GM18498 (cell line): ENCODE data around the gene CXorf58.

Experiments
- ATAC-seq: cut with Tn5 transposase; IDR thresholded peaks from one replicate; pipeline ENCODE4 v1.9.1; 2021; ENCODE audit warnings: mild to moderate bottlenecking, moderate library complexity; ENCODE audit not compliant: unreplicated experiment

Gene CXorf58

DNA sequence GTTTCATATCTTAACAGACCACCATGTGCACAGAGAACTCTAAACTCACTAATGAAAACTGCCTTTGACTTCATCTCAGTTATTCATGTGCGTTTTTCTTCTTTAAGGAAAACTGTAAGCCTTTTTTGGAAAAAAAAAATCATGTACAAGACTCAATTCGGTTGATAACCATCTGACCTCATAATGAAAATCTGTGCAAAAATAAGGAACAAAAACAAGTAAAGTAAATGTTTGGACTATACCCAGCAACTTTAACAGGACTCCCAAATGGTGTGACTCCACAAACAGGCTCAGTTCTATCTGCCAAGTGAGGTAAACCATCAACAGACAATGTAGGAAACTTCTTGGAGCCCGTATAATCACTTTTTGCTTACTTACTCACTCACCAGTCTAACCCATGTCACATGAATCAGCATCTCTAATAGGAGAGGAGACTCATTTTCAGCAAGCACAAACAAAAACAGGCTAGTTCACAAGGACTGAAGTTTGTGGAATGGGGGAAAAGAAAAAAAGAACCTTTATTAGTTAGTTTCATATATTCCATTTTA, 9.3 kb upstream of the CXorf58 start:
- ATAC-seq, result no peak

DNA sequence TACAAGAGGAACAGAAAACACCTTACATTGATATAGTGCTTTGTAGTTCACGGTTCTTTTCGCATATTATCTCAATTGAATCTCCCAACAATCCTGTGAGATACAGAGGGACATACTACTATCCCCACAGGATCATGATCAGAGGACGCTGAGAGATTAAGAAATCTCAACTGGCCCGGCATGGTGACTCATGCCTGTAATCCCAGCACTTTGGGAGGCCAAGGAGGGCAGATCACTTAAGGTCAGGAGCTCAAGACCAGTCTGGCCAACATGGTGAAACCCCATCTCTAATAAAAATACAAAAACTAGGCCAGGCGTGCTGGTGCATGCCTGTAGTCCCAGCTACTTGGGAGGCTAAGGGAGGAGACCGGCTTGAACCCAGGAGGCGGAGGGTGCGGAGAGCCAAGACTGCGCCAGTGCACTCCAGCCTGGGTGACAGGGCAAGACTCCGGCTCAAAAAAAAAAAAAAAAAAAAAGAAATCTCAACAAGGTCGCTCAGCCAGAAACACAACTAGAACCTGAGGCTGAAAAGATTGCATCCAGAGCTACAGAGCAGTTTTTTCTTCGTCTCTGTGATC, 7.5 kb upstream of the CXorf58 start:
- ATAC-seq, result no peak

DNA sequence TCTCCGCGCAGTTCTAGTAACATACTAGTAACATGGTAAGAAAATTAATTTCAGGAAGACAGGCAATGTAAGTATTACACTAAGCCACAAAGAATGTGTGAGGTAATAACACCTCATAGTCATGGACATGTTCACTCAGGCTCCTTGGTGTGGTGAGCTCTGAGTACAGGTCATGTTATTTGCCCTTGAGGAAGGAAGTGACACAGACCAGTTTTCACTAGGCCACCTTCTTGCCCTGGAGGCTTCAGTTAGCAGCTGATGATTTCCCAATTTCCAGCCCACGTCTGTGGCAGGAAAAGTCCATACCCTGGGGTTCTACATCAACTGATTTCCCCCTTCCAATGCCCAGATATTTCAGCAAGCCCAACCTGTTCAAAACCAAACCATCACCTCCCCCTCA, 6.7 kb upstream of the CXorf58 start:
- ATAC-seq, result no peak

DNA sequence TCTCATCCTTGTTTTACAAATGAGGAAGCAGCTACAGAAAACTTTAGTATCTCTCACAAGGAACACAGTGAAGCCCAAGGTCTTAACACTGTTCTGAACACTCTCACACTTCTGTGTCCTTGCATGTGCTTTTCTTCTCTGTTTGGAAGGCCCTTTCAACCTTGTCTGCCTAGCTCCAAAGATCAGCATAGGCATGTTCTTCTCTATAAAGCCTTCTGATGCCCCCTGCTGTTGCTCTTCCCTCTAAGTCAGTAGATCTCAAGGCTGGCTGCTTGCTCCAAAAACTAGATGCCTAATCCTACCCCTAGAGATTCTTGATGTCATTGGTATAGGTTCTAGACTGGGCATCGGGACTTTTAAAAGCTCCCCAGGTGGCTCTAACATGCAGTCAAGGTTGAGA, 6.0 kb upstream of the CXorf58 start:
- ATAC-seq, result peak; percentile 66

DNA sequence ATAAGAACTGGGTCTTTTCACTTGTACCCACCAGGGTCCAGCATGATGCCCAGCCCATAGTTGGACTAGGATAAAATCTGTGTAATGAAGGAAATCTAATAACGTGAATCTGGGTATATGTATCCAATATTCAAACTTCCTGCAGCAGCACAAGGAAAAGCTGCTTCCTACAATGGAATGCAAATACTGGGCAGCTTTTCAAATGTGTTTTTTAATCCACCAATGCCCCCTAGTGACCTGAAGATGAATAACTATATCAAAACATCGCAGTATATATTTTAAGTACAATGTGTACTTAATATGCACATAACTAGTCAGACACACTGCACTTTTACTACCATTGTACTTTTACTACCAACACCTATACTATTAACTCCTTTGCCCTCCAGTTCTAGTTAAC, 5.4 kb upstream of the CXorf58 start:
- ATAC-seq, result no peak

DNA sequence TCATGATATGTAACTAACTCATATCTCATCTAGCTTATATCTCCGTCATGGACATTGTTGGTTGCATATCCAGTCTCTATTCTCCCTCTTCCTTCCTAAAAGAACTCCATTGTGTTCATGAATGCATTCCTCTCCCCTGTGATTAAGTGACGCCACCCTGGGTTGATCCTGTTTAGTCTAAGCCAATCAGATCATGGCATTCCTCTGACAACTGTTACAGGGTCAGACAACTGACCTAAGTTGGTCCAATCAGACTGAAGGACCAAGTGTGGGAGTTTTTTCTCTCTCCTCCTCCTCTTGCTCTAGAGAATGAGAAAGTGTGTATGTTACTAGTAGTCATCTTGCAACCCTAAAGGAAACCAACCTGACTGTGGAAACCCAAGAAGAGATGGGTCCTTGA, 3.7 kb upstream of the CXorf58 start:
- ATAC-seq, result no peak

DNA sequence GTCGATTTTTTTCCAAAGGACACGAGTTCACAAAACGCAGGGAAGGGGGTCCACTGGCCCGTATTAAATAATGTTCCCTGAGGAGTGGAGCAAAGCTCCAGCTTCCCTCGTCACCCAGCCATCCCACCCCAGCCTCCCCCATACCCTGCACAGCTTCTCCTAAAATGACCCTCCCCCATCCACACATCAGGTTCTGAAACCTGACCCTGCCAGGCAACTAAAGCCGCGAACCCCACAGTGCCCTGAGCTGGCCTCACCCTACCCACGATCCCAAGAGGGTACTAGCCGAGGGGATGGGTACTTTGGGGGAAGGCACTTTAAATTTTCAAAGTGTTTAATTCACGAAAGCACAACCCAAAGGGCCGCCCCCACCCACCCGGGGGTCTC, 702 bp upstream of the CXorf58 start:
- ATAC-seq, result peak; percentile 2

DNA sequence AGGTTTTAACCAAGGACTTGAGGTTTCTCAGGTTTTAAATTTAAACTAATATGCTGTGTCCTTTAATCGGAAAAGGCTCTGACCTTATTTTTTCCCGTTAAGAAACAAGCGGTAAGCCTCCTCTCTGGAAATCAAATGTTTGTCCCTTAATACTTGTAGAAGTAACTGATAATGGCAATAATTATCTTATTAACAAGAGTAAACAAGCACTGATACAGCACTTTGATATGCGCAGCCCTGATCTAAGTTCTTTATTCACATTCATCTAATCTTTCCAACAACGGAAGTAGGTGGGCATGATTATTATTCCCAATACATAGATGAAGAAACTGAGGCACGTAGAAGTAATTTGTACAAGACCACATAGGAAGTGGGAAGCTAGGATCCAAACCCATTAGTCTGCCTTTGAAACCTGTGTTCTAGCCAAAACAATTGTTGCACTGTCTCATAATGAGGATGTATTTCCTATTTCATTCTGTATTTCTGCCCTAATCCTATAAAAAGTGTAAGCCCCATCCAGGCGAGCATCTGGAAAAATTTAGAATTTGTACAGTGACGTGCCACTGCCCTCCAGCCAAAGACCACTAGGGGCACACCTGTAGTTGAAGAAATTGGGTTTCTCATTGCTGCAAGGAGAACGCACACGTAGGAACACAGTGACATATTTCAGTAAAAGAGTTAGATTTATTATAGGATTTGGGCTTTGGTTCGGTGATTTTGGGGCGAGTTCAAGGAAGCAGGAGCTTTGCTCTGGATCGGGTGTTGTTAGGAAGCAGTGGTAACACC, 606 bp downstream of the CXorf58 start:
- ATAC-seq, result no peak

DNA sequence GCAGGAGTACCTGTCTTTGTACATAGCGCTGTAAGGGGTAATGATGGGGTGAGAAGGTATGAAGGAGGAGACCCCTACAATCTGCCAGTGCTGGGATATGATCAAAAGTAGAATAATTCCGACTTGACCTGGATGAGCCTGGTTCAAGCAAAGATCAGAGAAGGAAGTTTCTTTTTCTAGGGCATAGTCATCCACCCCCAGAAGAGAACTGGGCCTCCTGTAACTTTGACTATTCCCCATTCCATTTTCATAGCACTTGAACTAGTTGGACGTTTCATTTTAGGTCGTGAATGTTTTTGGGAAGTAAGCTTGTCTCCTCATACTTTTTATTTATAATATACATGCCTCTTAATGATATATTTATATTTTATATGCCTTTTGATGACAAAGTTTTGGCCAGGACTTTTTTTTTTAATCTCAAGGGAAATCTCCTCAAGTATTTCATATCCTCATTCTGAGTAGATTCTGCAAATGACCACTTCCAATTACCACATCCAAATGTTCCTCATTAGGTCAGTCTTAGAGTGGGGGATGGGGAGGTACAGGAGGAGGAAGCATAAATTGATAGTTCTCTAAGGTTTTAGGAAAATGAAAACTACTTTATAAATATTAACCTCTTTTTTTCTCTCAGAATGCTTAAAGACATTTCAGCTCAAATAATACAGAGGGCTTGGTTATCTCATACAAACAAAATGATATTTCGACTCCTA, 3.5 kb downstream of the CXorf58 start:
- ATAC-seq, result no peak

DNA sequence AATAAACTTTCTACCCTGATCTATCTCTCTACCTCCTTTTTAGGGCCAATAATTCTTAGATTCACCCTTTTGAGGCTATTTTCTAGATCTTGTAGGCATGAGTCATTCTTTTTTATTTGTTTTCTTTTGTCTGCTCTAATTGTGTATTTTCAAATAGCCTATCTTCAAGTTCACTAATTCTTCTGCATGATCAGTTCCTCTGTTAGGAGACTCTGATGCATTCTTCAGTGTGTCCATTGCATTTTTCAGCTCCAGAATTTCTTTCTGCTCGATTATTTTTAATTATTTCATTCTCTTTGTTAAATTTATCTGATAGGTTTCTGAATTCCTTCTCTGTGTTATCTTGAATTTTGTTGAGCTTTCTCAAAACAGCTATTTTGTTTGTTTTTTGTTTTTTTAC, 11.3 kb downstream of the CXorf58 start:
- ATAC-seq, result no peak

DNA sequence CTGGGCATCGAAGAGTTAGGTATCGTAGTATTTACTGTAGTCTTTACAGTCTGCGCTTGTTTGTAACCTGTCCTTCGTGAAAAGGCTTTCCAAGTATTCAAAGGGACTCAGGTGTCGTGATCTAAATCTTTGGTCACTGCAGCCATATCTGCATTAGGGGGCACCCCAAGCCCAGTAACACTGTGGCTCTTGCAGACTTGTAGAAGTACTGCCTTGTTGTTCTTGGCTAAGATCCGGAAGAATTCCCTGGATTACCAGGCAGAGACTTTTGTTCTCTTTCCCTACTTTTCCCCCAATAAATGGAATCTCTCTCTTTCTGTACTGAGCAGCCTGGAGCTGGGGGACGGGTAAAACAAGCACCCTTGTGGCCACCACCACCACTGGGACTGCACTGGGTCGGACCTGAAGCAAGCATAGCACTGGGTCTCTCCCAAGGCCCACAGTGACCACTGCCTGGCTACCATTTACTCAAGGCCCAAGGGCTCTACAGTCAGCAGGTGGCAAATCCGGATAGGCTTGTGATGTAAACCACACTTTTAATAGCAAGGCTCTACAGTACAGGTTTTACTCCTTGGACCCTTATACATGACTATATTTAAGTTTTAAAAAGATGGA, 12.0 kb downstream of the CXorf58 start:
- ATAC-seq, result no peak

DNA sequence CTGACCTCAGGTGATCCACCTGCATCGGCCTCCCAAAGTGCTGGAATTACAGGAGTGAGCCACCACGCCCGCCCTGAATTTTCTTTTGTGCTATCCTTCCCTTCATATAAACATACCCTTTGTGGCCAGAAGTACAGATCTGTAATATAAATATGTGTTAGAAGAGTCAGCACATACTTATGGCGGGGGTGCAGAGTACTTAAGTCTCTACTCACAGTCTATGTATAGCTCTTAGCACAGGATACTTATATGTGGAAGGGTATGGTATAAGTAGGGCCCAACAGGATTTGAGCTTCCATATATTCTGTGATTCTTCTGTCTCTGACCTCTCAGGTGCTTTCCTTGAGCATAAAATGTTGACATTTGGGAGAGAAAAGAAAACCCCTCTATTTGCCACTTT, 18.2 kb downstream of the CXorf58 start:
- no peak for ATAC-seq

DNA sequence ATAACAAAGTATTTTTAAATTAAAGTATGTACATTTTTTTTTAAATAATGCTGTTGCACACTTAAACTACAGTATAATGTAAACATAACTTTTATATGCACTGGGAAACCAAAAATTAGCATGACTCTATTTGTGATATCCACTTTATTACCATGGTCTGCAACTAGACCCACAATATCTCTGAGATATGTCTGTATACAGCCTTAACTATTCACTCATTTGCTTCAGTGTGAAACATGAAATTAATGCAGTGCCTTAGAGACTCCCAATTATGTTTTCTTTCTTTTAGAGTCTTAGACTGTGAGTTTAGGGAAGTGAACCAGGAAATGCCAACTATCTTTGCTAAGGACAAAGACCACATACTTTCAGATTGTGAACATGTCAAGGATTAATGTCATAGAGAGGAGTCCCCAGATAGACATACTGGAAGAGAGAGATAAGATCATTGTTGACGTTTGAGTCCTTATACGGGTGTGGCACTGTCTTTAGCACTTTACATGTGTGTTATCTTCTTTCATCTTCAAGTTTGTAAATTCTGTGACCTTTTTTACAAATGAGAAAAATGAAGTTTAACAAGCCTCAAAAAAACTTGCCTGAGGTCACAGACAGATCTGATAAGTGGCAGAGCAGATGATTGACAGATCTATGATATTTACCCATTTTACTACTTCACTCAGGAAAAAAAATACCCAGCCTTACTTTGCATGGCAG, 23.2 kb downstream of the CXorf58 start:
- no peak for ATAC-seq

DNA sequence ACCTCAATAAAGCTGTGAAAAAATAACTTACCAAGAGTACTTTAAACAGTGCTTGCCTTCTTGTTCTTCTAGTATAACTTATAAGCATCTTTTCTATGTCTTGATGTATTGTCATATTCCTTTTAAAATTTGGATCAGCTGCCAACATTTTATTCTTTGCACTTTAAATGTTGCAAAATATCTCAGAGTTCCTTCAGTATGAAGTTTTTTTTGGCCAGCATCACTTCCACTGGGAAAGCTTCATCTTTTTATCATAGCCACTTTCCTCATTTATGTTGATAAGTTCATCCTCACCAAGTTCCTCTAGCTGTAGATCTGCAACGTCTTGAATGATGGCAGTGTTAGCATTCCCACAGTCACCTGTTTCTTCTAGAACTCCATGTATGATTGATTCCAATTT, 24.2 kb downstream of the CXorf58 start:
- ATAC-seq, result no peak

DNA sequence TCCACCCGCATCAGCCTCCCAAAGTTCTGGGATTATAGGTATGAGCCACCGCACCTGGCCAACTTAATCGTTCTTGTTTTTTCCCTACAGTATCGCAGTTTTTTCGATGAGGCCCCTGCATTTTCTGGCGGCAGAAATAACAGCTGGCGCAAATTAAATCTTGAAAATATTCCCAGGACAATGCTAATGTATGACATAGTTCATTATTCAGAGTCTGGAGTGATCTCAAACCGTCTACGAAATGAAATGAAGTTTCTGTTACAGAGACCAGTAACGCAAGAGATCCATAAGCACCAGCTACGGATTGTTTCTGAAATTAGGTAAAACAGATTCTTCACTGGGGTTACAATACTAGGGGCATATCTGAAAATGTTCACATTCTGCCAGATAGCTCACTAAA, 27.3 kb downstream of the CXorf58 start:
- no peak for ATAC-seq

DNA sequence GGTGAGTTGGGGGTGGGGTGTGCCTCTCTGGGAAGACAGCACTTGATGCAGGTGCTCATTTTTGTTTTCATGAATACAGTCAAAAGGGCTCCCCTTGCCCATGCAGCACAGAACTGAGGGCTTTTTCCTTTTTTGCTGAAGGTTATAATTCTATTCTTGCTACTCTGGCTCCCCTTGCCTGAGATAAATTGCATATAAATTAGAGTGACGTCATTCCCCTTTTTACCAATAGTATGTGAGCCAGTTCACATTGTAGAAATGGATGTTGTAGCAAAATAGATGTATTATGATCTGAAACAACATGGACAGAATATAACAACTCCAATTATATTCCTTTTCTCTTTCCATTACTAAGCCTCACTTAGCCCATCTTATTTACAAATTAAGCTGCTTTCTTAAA, 28.4 kb downstream of the CXorf58 start:
- ATAC-seq, result no peak

DNA sequence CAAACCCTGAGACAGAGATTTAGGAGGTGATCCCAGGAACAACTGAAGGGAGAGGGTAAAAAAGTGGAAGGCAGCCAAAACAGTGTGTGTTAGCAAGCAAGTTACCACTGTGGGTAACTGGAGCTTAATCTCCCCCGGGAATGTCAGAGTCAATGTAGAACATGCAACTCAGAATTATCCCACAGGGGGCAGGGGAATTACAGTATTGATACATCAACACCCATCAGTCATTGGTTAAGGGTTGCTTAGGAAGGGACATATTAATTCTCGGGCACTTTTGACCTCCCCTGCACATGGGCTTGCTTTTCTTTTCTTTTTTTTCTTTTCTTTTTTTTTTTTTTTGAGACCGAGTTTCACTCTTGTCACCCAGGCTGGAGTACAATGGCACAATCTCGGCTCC, 29.3 kb downstream of the CXorf58 start:
- no peak for ATAC-seq

DNA sequence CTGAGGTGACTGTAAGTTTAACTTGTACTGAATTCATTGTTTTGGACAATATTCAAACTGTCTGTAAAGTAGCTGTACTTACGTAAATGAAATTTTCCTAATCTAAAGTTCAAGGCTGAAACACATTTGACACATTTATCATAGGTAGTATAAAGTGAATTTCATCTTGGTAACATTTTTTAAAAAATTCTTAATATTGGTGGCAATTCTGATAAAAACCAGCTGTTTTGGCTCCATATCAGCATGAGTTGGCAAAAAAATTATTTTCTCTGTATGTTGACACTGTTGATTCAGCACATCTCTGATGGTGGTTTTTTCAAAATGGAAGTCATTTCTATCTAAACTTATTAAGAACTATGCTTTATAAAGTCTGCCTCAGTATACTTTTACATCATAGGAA, 30.9 kb downstream of the CXorf58 start:
- no peak for ATAC-seq

DNA sequence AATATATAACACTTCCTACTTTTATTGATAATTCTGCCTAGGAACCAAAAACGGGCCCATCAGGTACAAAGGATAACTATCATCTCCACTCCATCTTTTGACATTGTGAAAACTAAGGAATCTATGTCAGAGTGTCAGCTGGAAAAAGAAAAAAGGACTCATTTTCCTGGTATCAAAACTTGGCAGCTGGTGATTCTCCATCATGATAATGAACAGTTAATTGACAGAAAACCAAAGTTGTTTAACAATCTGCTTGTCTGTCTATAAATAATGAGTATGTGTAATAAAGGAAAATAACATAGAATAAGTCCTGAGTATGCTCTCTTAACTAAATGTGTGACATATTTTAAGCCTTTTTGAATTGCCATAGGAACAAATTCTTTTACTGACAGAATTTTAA, 31.4 kb downstream of the CXorf58 start:
- ATAC-seq, result no peak

DNA sequence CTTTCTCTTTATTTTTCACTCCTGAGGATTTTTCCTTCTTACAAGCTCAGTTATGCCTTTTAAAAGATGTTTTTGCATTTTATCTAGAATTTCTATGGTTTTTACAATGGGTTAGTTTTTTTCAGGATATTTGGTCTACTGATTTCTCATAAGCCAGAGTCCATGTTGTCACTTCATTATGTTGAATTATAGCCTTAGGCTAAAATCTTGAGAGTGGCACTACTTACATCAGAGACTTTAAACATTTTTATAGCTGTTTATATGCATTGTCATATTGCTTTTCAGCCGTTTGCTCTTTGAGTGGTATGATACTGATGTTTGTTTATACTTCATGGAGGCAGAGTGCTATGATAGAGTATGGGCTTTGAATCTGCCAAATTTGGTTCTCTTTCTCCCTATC, 36.4 kb downstream of the CXorf58 start:
- no peak for ATAC-seq

DNA sequence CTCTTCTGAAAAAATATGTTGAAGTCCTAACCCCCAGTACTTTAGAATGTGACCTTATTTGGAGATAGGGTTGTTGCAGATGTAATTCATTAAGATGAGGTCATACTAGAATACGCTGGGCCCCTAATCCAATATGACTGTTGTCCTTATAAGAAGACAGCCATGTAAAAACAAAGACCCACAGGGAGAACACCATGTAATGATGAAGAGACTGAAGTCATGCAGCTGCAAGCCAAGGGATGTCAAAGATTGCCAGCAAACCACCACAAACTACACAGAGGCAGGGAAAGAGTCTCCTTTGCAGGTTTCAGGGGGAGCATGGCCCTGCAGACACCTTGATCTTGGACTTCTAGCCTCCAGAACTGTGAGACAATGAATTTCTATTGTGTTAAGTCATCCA, 37.4 kb downstream of the CXorf58 start:
- no peak for ATAC-seq
